VCaP (cell line): ENCODE measurements around the gene NTN1.

Source experiments
- H3K27ac ChIP-seq: fragments of 450-650 bp; 2 replicates; pipeline ENCODE4 v1.5.1; 2017
- CTCF ChIP-seq: fragments of 450-650 bp; conservative IDR thresholded peaks from 2 replicates; pipeline ENCODE4 v1.5.1; 2017; ENCODE audit warnings: mild to moderate bottlenecking, moderate library complexity

Gene NTN1

GRCh38 chr17:9266697-9267117 lies 245.4 kb downstream of the NTN1 start:
- no peak for TF ChIP-seq CTCF
- H3K27ac ChIP-seq: no peak overlapping the region

GRCh38 chr17:9268546-9268945 lies 247.2 kb downstream of the NTN1 start:
- no peak for TF ChIP-seq CTCF
- H3K27ac ChIP-seq: no peak overlapping the region

GRCh38 chr17:9269350-9270035 lies 248.2 kb downstream of the NTN1 start:
- no peak overlapping the region for H3K27ac ChIP-seq
- no peak for TF ChIP-seq CTCF

- no peak overlapping the region for H3K27ac ChIP-seq
- no peak for TF ChIP-seq CTCF
These were observed 249.6 kb downstream of the NTN1 start for GRCh38 chr17:9270921-9271320.

GRCh38 chr17:9271989-9272388 lies 250.7 kb downstream of the NTN1 start:
- no peak for TF ChIP-seq CTCF
- H3K27ac ChIP-seq: no peak overlapping the region

- H3K27ac ChIP-seq: no peak overlapping the region
- TF ChIP-seq CTCF: no peak
These were observed 251.3 kb downstream of the NTN1 start for GRCh38 chr17:9272501-9273200.

- TF ChIP-seq CTCF: no peak
- H3K27ac ChIP-seq: no peak overlapping the region
These were observed 252.4 kb downstream of the NTN1 start for GRCh38 chr17:9273428-9274391.
